Astrocyte (in vitro differentiated cells and primary cell): ENCODE measurements around the gene U2AF1L4. TPM values are rescaled to one million over a fixed set of nuclear protein-coding genes. Genes with fewer than 3 reads are reported as not detected.

Experiments
- DNase-seq: peaks from one replicate; pipeline ENCODE4 v3.0.0-alpha.2; 2010; ENCODE audit warnings: low read depth
- FAIRE-seq: peaks from 2 replicates; lab custom pipeline; 2011; peaks lifted over from hg19 to GRCh38; lab: Jason Lieb, UNC
- H2AFZ ChIP-seq: 2 replicates; pipeline ENCODE4 v1.6.0; 2012; ENCODE audit warnings: low read depth, low read length, inconsistent platforms
- H3K27ac ChIP-seq: 2 replicates; pipeline ENCODE4 v1.5.1; 2011; ENCODE audit warnings: low read depth, low read length, inconsistent platforms
- H3K27me3 ChIP-seq: 2 replicates; pipeline ENCODE4 v1.6.0; 2011; ENCODE audit warnings: low read length, inconsistent platforms; ENCODE audit not compliant: insufficient read depth
- H3K36me3 ChIP-seq: 2 replicates; pipeline ENCODE4 v1.5.1; 2011; ENCODE audit warnings: low read length, inconsistent platforms; ENCODE audit not compliant: insufficient read depth
- H3K4me1 ChIP-seq: 2 replicates; pipeline ENCODE4 v1.5.1; 2011; ENCODE audit warnings: low read length, inconsistent platforms; ENCODE audit not compliant: insufficient read depth
- H3K4me2 ChIP-seq: 2 replicates; pipeline ENCODE4 v1.6.0; 2012; ENCODE audit warnings: low read length, inconsistent platforms
- H3K4me3 ChIP-seq: 2 replicates; pipeline ENCODE4 v1.5.1; 2011; ENCODE audit warnings: low read depth, mild to moderate bottlenecking, low read length, inconsistent platforms; ENCODE audit not compliant: insufficient read depth
- H3K79me2 ChIP-seq: 2 replicates; pipeline ENCODE4 v1.6.0; 2012; ENCODE audit warnings: mild to moderate bottlenecking, low read length, inconsistent platforms; ENCODE audit not compliant: insufficient read depth
- H3K9ac ChIP-seq: 2 replicates; pipeline ENCODE4 v1.6.0; 2012; ENCODE audit warnings: mild to moderate bottlenecking, low read length, inconsistent platforms
- H3K9me3 ChIP-seq: 2 replicates; pipeline ENCODE4 v1.5.1; 2012; ENCODE audit warnings: low read depth, mild to moderate bottlenecking, low read length, inconsistent platforms; ENCODE audit not compliant: insufficient read depth
- H4K20me1 ChIP-seq: 2 replicates; pipeline ENCODE4 v1.6.0; 2012; ENCODE audit warnings: low read length, inconsistent platforms; ENCODE audit not compliant: insufficient read depth
- H3K27ac Mint-ChIP-seq: one replicate; pipeline ENCODE4 v1.8.0; 2021; ENCODE audit warnings: mild to moderate bottlenecking, mixed read lengths; ENCODE audit not compliant: unreplicated experiment
- H3K27me3 Mint-ChIP-seq: one replicate; pipeline ENCODE4 v1.8.0; 2021; ENCODE audit warnings: low read depth, mixed read lengths; ENCODE audit not compliant: unreplicated experiment
- H3K36me3 Mint-ChIP-seq: one replicate; pipeline ENCODE4 v1.8.0; 2021; ENCODE audit warnings: low read depth, mixed read lengths; ENCODE audit not compliant: unreplicated experiment
- H3K4me1 Mint-ChIP-seq: one replicate; pipeline ENCODE4 v1.8.0; 2021; ENCODE audit warnings: low read depth, mixed read lengths; ENCODE audit not compliant: unreplicated experiment
- H3K4me3 Mint-ChIP-seq: one replicate; pipeline ENCODE4 v1.8.0; 2021; ENCODE audit warnings: mild to moderate bottlenecking, moderate library complexity, mixed read lengths; ENCODE audit not compliant: unreplicated experiment
- H3K9me3 Mint-ChIP-seq: one replicate; pipeline ENCODE4 v1.8.0; 2021; ENCODE audit warnings: mild to moderate bottlenecking, mixed read lengths; ENCODE audit not compliant: unreplicated experiment
- CTCF ChIP-seq: IDR thresholded peaks from 2 replicates; pipeline ENCODE4 v1.5.1; 2011; ENCODE audit warnings: low read depth, mild to moderate bottlenecking, inconsistent platforms, low read length, moderate library complexity; ENCODE audit not compliant: insufficient read depth
- EZH2 ChIP-seq: IDR thresholded peaks from 2 replicates; pipeline ENCODE4 v1.6.1; 2012; ENCODE audit warnings: mild to moderate bottlenecking, low read length, inconsistent platforms; ENCODE audit not compliant: insufficient read depth
- total RNA-seq: library from RNA; stranded (reverse); gene quantifications from 2 replicates; pipeline ENCODE4 v1.2.1, GENCODE V29; 2021

U2AF1L4 gene
- total RNA-seq, 1 donor from 2014 or later, result 15.7 TPM

GRCh38 chr19:35754370-35755130 is 9.3 kb upstream of the U2AF1L4 start:
- Histone ChIP-seq H2AFZ (no peak overlapping the region), H4K20me1 (peaks cover 21% of the 10 kb centered on the region), H3K27me3 (no peaks in the 10 kb centered on the region), H3K4me2 (peak overlapping the region; percentile 96), H3K79me2 (peaks cover 41% of the 10 kb centered on the region), H3K27ac (no peak overlapping the region), H3K9me3 (no peaks in the 10 kb centered on the region), H3K36me3 (peaks cover 5% of the 10 kb centered on the region), H3K4me3 (no peak overlapping the region), H3K9ac (no peak overlapping the region), H3K4me1 (peaks cover 35% of the 10 kb centered on the region)
- no peak for DNase-seq
- Mint-ChIP-seq H3K9me3 (no peaks in the 10 kb centered on the region), H3K4me1 (peaks cover 22% of the 10 kb centered on the region), H3K27me3 (peaks cover 2% of the 10 kb centered on the region), H3K4me3 (no peak overlapping the region), H3K27ac (no peak overlapping the region), H3K36me3 (peaks cover 18% of the 10 kb centered on the region)
- no peak for FAIRE-seq
- TF ChIP-seq CTCF (no peak), EZH2 (no peak)

GRCh38 chr19:35753634-35754369 is 8.6 kb upstream of the U2AF1L4 start:
- FAIRE-seq (no peak), DNase-seq (no peak)
- H3K27me3 Mint-ChIP-seq, result peaks cover 2% of the 10 kb centered on the region
- Histone ChIP-seq H3K4me2 (no peak overlapping the region), H3K4me1 (peaks cover 32% of the 10 kb centered on the region), H3K36me3 (peaks cover 5% of the 10 kb centered on the region), H3K9ac (no peak overlapping the region), H3K9me3 (no peaks in the 10 kb centered on the region), H3K79me2 (peaks cover 39% of the 10 kb centered on the region), H3K27ac (no peak overlapping the region), H3K27me3 (no peaks in the 10 kb centered on the region), H4K20me1 (peaks cover 15% of the 10 kb centered on the region), H3K4me3 (no peak overlapping the region), H2AFZ (no peak overlapping the region)
- peaks cover 18% of the 10 kb centered on the region for H3K36me3 Mint-ChIP-seq
- H3K27ac Mint-ChIP-seq, result no peak overlapping the region
- TF ChIP-seq CTCF, result no peak
- TF ChIP-seq EZH2, result no peak
- no peaks in the 10 kb centered on the region for H3K9me3 Mint-ChIP-seq
- H3K4me1 Mint-ChIP-seq, result peaks cover 22% of the 10 kb centered on the region
- H3K4me3 Mint-ChIP-seq, result no peak overlapping the region
